GM12878 (cell line): ENCODE measurements around the gene SCARB2. TPM values are rescaled to one million over a fixed set of nuclear protein-coding genes. Genes with fewer than 3 reads are reported as not detected.

Source experiments
- CHD1 ChIP-seq: IDR thresholded peaks from 2 replicates; pipeline ENCODE4 v1.6.1; 2012; ENCODE audit warnings: low read depth, low read length, improper control_type of control experiment
- DPF2 ChIP-seq: fragments of 450-650 bp; IDR thresholded peaks from 2 replicates; pipeline ENCODE4 v1.6.1; 2017; ENCODE audit warnings: mild to moderate bottlenecking
- EGR1 ChIP-seq, 2 experiments: IDR thresholded peaks; 1 replicate in 1 of 2; 2 replicates in 1 of 2; pipeline ENCODE4 v1.6.1; 2011 to 2012; ENCODE audit warnings: low read depth in 2 of 2, low read length in 2 of 2, borderline replicate concordance in 1 of 2, mild to moderate bottlenecking in 1 of 2, moderate library complexity in 1 of 2
- EP300 ChIP-seq, 2 experiments: fragments of 150-350 bp in 1 of 2; IDR thresholded peaks; 2 replicates each; pipeline ENCODE4 v1.6.1; 2011 to 2012; ENCODE audit warnings: low read depth in 2 of 2, low read length in 2 of 2, borderline replicate concordance in 1 of 2, improper control_type of control experiment in 1 of 2, inconsistent platforms in 1 of 2; ENCODE audit not compliant: control insufficient read depth in 1 of 2
- ETV6 ChIP-seq, 2 experiments: fragments of 450-650 bp in 1 of 2; IDR thresholded peaks in 1 of 2; conservative IDR thresholded peaks in 1 of 2; 2 replicates each; pipeline ENCODE4 v1.6.1; 2014; ENCODE audit warnings: antibody characterized with exemption in 1 of 2, borderline replicate concordance in 1 of 2, low read depth in 1 of 2, mild to moderate bottlenecking in 1 of 2, moderate library complexity in 1 of 2
- IKZF2 ChIP-seq, 2 experiments: fragments of 450-650 bp; IDR thresholded peaks; 2 replicates each; pipeline ENCODE4 v1.6.1; 2017; ENCODE audit warnings: mild to moderate bottlenecking in 2 of 2, moderate library complexity in 2 of 2
- JUND ChIP-seq: IDR thresholded peaks from 2 replicates; pipeline ENCODE4 v1.6.1; 2012; ENCODE audit warnings: low read depth, mild to moderate bottlenecking, low read length, improper control_type of control experiment, moderate library complexity
- MEF2B ChIP-seq: fragments of 450-650 bp; IDR thresholded peaks from 2 replicates; pipeline ENCODE4 v1.6.1; 2018; ENCODE audit warnings: mild to moderate bottlenecking, moderate library complexity; ENCODE audit not compliant: partially characterized antibody, poor library complexity, severe bottlenecking
- NFIC ChIP-seq: IDR thresholded peaks from 2 replicates; pipeline ENCODE4 v1.6.1; 2012; ENCODE audit warnings: low read depth, mild to moderate bottlenecking, inconsistent platforms, low read length, moderate library complexity
- NR2C1 ChIP-seq: fragments of 450-650 bp; IDR thresholded peaks from 2 replicates; pipeline ENCODE4 v1.6.1; 2017; ENCODE audit warnings: antibody characterized with exemption, mild to moderate bottlenecking, moderate library complexity
- NR2C2 ChIP-seq: IDR thresholded peaks from 2 replicates; pipeline ENCODE4 v1.6.1; 2011; ENCODE audit warnings: borderline replicate concordance, low read depth; ENCODE audit not compliant: control insufficient read depth, insufficient read length
- PAX5 ChIP-seq: IDR thresholded peaks from 2 replicates; pipeline ENCODE4 v1.6.1; 2011; ENCODE audit warnings: low read depth, low read length, borderline replicate concordance
- POLR2A ChIP-seq: IDR thresholded peaks from 2 replicates; pipeline ENCODE4 v1.6.1; 2011; ENCODE audit warnings: low read depth, mild to moderate bottlenecking, low read length
- PRDM15 ChIP-seq: fragments of 450-650 bp; formaldehyde crosslinking; IDR thresholded peaks from 2 replicates; pipeline ENCODE4 v1.4.0; 2020; ENCODE audit warnings: mild to moderate bottlenecking, moderate library complexity
- RAD51 ChIP-seq: fragments of 450-650 bp; IDR thresholded peaks from 2 replicates; pipeline ENCODE4 v1.6.1; 2016; ENCODE audit warnings: moderate library complexity, mild to moderate bottlenecking, inconsistent platforms
- SMAD5 ChIP-seq: IDR thresholded peaks from 2 replicates; pipeline ENCODE4 v1.6.1; 2016; ENCODE audit warnings: antibody characterized with exemption, low read depth
- SPI1 ChIP-seq: IDR thresholded peaks from 2 replicates; pipeline ENCODE4 v1.6.1; 2011; ENCODE audit warnings: low read depth, mild to moderate bottlenecking, low read length, moderate library complexity, borderline replicate concordance; ENCODE audit not compliant: insufficient read depth
- TARDBP ChIP-seq: IDR thresholded peaks from 2 replicates; pipeline ENCODE4 v1.6.1; 2016; ENCODE audit warnings: borderline replicate concordance
- TCF3 ChIP-seq: IDR thresholded peaks from 2 replicates; pipeline ENCODE4 v1.6.1; 2012; ENCODE audit warnings: low read depth, mild to moderate bottlenecking, low read length, borderline replicate concordance; ENCODE audit not compliant: insufficient read depth
- WRNIP1 ChIP-seq: IDR thresholded peaks from 2 replicates; pipeline ENCODE4 v1.6.1; 2011; ENCODE audit warnings: low read depth, low read length, improper control_type of control experiment, borderline replicate concordance
- YY1 ChIP-seq: IDR thresholded peaks from 2 replicates; pipeline ENCODE4 v1.6.1; 2011; ENCODE audit warnings: low read depth, mild to moderate bottlenecking, low read length
- ZNF687 ChIP-seq: fragments of 450-650 bp; IDR thresholded peaks from 2 replicates; pipeline ENCODE4 v1.6.1; 2017; ENCODE audit warnings: mild to moderate bottlenecking, moderate library complexity
- ZSCAN29 ChIP-seq: fragments of 450-650 bp; IDR thresholded peaks from 2 replicates; pipeline ENCODE4 v1.6.1; 2017; ENCODE audit warnings: mild to moderate bottlenecking, moderate library complexity
- polyA plus RNA-seq, 11 experiments: library from polyadenylated mRNA; depleted of rRNA in 4 of 11; unstranded in 6 of 11; stranded (reverse) in 5 of 11; fragments of >200 nt; fragmentation: Nextera tagmentation in 4 of 11; fragmentation: Illumina TruSeq in 1 of 11; extraction: Ambion mirVana in 4 of 11; extraction: Trizol in 1 of 11; gene quantifications; 1 replicate in 1 of 11; 2 replicates in 10 of 11; pipeline versions ENCODE4 v1.2.1 to v1.2.3, GENCODE V29; 2011 to 2016; ENCODE audit warnings: inconsistent platforms in 2 of 11, missing spikeins in 2 of 11, low read depth in 1 of 11
- total RNA-seq, 4 experiments: library from RNA; depleted of rRNA in 3 of 4; stranded (reverse); fragments of >200 nt in 3 of 4; fragmentation: Illumina TruSeq in 1 of 4; extraction: Trizol in 1 of 4; gene quantifications; 2 replicates each; pipeline versions ENCODE4 v1.2.1 to v1.2.3, GENCODE V29; 2013 to 2021

SCARB2 gene
- total and polyA plus RNA-seq, 10 of the 15 experiments (the other 5 are each of a cell fraction or from before 2014, with no cell fraction given) = 2.1 to 11.7 (median 9.5) TPM

GRCh38 chr4:76148142-76148865 lies 65.3 kb downstream of the SCARB2 start, which contains the start of gene NUP54 (continued):
- TF ChIP-seq ZSCAN29 (peak; percentile 71; the same call in 1 of the 2 replicates), TCF3 (peak; percentile 49; the same call in 1 of the 2 replicates), SPI1 (no peak), PRDM15 (CRISPR knock-in tag) (no peak), ZNF687 (peak; percentile 78), YY1 (peak; percentile 92), NFIC (no peak; the same call in 1 of the 2 replicates), POLR2A (peak; percentile 95), ETV6 (conservative IDR thresholded peaks at IDR 0.05 in 1 of 2, IDR thresholded peaks at IDR 0.05 in 1 of 2; ENCODE audit: borderline replicate concordance in 1 of 2, low read depth in 1 of 2) (no peak), TARDBP (peak; percentile 74; the same call in 1 of the 2 replicates), CHD1 (no peak), NR2C1 (peak; percentile 59), WRNIP1 (peak; percentile 95; the same call in 1 of the 2 replicates), EGR1 (IDR thresholded peaks at IDR 0.05; ENCODE audit: borderline replicate concordance in 1 of 2, low read depth in 2 of 2, low read length in 2 of 2) (peak; percentile 40 to 90), SMAD5 (peak; percentile 81), NR2C2 (no peak), EP300 (IDR thresholded peaks at IDR 0.05; ENCODE audit: borderline replicate concordance in 1 of 2, control insufficient read depth in 1 of 2, low read depth in 2 of 2, low read length in 2 of 2) (0 out of 4 replicates have a peak, but pooled peaks of 1 of the 2 experiments have one; percentile 37), MEF2B (peak; percentile 46), RAD51 (no peak), JUND (0 out of 2 replicates have a peak, but pooled peaks have one; percentile 6), DPF2 (no peak; the same call in 1 of the 2 replicates), PAX5 (peak; percentile 9; the same call in 1 of the 2 replicates), IKZF2 (IDR thresholded peaks at IDR 0.05) (peak; percentile 25 to 61; a peak in 3 of 4 replicates)
